Activated CD4-positive, alpha-beta T cell treated with anti-CD3 and anti-CD28 coated beads, Interleukin-2, amount 50 U/mL, for 4 hours (primary cell): ENCODE measurements around the gene HHATL.

ENCODE experiments used
- DNase-seq, 2 experiments: peaks; one replicate each; pipeline ENCODE4 v3.0.0-alpha.2; 2020

The HHATL gene

GRCh38 chr3:42682301-42683070 lies 20.1 kb downstream of the HHATL start:
- no peak for DNase-seq

GRCh38 chr3:42681361-42682038 lies 21.1 kb downstream of the HHATL start:
- DNase-seq = no peak

GRCh38 chr3:42680806-42681205 lies 21.8 kb downstream of the HHATL start:
- DNase-seq = no peak

- DNase-seq = no peak
Observed at GRCh38 chr3:42680271-42680670, 22.3 kb downstream of the HHATL start.

GRCh38 chr3:42678447-42678846 lies 24.2 kb downstream of the HHATL start:
- no peak for DNase-seq

GRCh38 chr3:42675909-42676308 lies 26.7 kb downstream of the HHATL start:
- no peak for DNase-seq

- DNase-seq = no peak
Observed at GRCh38 chr3:42674146-42674545, 28.5 kb downstream of the HHATL start.

- DNase-seq = no peak
Observed at GRCh38 chr3:42673082-42673481, 29.5 kb downstream of the HHATL start.

- no peak for DNase-seq
Observed at GRCh38 chr3:42672515-42672914, 30.1 kb downstream of the HHATL start.

GRCh38 chr3:42670670-42671069 lies 31.9 kb downstream of the HHATL start:
- no peak for DNase-seq

GRCh38 chr3:42670051-42670576 lies 32.5 kb downstream of the HHATL start:
- DNase-seq = no peak

- DNase-seq = no peak
Observed at GRCh38 chr3:42668793-42669217, 33.8 kb downstream of the HHATL start.

- no peak for DNase-seq
Observed at GRCh38 chr3:42668413-42668760, 34.2 kb downstream of the HHATL start.

GRCh38 chr3:42667523-42668412 lies 34.8 kb downstream of the HHATL start:
- no peak for DNase-seq

GRCh38 chr3:42667096-42667522 lies 35.5 kb downstream of the HHATL start:
- DNase-seq = no peak

- DNase-seq = no peak
Observed at GRCh38 chr3:42666577-42666998, 36.0 kb downstream of the HHATL start.

- DNase-seq = no peak
Observed at GRCh38 chr3:42666022-42666421, 36.6 kb downstream of the HHATL start.

GRCh38 chr3:42665050-42665878 lies 37.3 kb downstream of the HHATL start:
- no peak for DNase-seq

- DNase-seq = no peak
Observed at GRCh38 chr3:42664438-42664803, 38.2 kb downstream of the HHATL start.

GRCh38 chr3:42663581-42664437 lies 38.8 kb downstream of the HHATL start:
- no peak for DNase-seq

GRCh38 chr3:42662813-42663535 lies 39.6 kb downstream of the HHATL start:
- no peak for DNase-seq
